ENCODE data around the gene ARHGAP15.

DNA sequence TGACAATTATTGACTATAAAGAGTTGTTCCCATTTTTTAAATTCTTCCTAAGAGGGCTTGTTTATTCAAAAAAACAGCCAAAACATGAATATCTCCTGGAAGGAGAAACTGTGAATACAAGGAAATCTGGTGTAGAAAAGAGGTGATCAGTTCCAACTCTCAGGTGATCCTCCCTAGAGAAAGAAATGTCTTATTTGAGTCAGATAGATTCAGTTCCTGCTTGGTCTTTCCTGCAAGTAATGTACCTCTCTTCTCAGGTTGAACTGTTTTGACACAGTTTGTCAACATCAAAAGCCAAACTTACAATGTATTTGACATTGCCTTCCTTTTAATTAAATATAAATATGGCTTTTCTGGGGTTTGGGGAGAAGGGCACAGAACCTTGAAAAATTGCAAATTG, 567.4 kb downstream of the ARHGAP15 start:
- TF ChIP-seq, protein P1, sequence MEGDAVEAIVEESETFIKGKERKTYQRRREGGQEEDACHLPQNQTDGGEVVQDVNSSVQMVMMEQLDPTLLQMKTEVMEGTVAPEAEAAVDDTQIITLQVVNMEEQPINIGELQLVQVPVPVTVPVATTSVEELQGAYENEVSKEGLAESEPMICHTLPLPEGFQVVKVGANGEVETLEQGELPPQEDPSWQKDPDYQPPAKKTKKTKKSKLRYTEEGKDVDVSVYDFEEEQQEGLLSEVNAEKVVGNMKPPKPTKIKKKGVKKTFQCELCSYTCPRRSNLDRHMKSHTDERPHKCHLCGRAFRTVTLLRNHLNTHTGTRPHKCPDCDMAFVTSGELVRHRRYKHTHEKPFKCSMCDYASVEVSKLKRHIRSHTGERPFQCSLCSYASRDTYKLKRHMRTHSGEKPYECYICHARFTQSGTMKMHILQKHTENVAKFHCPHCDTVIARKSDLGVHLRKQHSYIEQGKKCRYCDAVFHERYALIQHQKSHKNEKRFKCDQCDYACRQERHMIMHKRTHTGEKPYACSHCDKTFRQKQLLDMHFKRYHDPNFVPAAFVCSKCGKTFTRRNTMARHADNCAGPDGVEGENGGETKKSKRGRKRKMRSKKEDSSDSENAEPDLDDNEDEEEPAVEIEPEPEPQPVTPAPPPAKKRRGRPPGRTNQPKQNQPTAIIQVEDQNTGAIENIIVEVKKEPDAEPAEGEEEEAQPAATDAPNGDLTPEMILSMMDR (conservative IDR thresholded peaks at IDR 0.05; ENCODE audit: low read length), result no peak
- TF ChIP-seq EZH2phosphoT487 (IDR thresholded peaks at IDR 0.05; ENCODE audit: borderline replicate concordance, low read depth, low read length), result no peak

Measured in OCI-LY7 (cell line).